Uterus (tissue), 4 donors: Measurements from ENCODE around the gene OBP2B. TPM values are rescaled to one million over a fixed set of nuclear protein-coding genes. Genes with fewer than 3 reads are reported as not detected.

Source experiments
- DNase-seq, 2 donors: peaks; one replicate each; pipeline ENCODE4 v3.0.0-alpha.2; 2019 to 2020
- H3K27ac ChIP-seq, 2 donors: fragments of 200-600 bp; sonication (generic); 1 replicate in 1 of 2; 2 replicates in 1 of 2; pipeline ENCODE4 v1.5.1; 2016 to 2018
- H3K27me3 ChIP-seq, 2 donors: fragments of 200-600 bp; sonication (generic); one replicate each; pipeline ENCODE4 v1.5.1; 2018 to 2019; ENCODE audit warnings: control low read depth in 1 of 2
- H3K36me3 ChIP-seq, 2 donors: fragments of 200-600 bp; sonication (generic); one replicate each; pipeline ENCODE4 v1.5.1; 2019; ENCODE audit warnings: control low read depth in 1 of 2
- H3K4me1 ChIP-seq, 2 donors: fragments of 200-600 bp; sonication (generic); one replicate each; pipeline ENCODE4 v1.5.1; 2018 to 2019; ENCODE audit warnings: control low read depth in 1 of 2
- H3K4me3 ChIP-seq, 2 donors: fragments of 200-600 bp; sonication (generic); 1 replicate in 1 of 2; 2 replicates in 1 of 2; pipeline ENCODE4 v1.5.1; 2018 to 2019; ENCODE audit warnings: mild to moderate bottlenecking in 1 of 2
- H3K9me3 ChIP-seq, 2 donors: fragments of 200-600 bp; sonication (generic); one replicate each; pipeline ENCODE4 v1.5.1; 2019; ENCODE audit warnings: control low read depth in 1 of 2
- POLR2A ChIP-seq, 2 donors: fragments of 450-650 bp; IDR thresholded peaks; one replicate each; pipeline ENCODE4 v1.6.1; 2016; ENCODE audit warnings: antibody characterized with exemption in 2 of 2, mild to moderate bottlenecking in 1 of 2, moderate library complexity in 1 of 2
- intact Hi-C: fragments of 100-400 bp; cut with DNase I; formaldehyde crosslinking; loops from one replicate; pipeline ENCODE4 v1.15.1; 2023; ENCODE audit warnings: low total_unique reads
- total RNA-seq, 4 donors: library from RNA; depleted of rRNA in 3 of 4; stranded (reverse); fragments of >200 nt in 3 of 4; gene quantifications; one replicate each; pipeline versions ENCODE4 v1.1.0 to v1.2.4, GENCODE V29; 2014 to 2023
- TF ChIP-seq, protein P1 (sequence below), 4 experiments: fragments of 200-600 bp in 2 of 4; fragments of 450-650 bp in 2 of 4; sonication (generic) in 2 of 4; IDR thresholded peaks; one replicate each; pipeline ENCODE4 v1.5.1; 2016 to 2019; ENCODE audit warnings: antibody characterized with exemption in 4 of 4, mild to moderate bottlenecking in 2 of 4, moderate library complexity in 1 of 4
- donor health status: DM: yes; HTN: yes; CAD: no.

OBP2B gene
- total RNA-seq, 4 donors from 2014 or later = not detected

DNA sequence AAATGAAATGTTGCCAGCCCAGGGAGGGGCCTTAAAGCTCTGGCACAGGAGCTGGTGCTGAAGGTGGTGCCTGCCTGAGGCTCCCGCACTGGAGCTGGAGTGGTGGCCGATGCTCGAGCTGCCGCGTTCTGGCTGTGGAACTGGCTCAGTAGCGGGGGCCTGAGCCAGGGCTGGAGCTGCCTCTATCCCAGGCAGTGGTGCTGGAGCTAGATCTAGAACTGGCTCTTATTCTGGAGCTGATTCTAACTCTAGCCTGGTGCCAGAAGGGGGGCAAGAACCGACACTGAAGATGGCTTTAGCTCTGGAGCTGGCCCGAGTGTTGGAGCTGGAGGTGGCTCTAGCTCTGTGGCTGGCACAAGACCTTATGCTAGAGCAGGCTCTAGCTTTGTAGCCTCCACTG lies 19.2 kb downstream of the OBP2B start:
- H3K27ac ChIP-seq = no peak overlapping the region
- H3K9me3 ChIP-seq = no peaks in the 10 kb centered on the region
- intact Hi-C loops = loop anchor here (5.0 kb wide), 1 partner anchor 297 kb away; no protein-coding TSS in a partner anchor
- no peaks in the 10 kb centered on the region for H3K27me3 ChIP-seq
- TF ChIP-seq, protein P1, sequence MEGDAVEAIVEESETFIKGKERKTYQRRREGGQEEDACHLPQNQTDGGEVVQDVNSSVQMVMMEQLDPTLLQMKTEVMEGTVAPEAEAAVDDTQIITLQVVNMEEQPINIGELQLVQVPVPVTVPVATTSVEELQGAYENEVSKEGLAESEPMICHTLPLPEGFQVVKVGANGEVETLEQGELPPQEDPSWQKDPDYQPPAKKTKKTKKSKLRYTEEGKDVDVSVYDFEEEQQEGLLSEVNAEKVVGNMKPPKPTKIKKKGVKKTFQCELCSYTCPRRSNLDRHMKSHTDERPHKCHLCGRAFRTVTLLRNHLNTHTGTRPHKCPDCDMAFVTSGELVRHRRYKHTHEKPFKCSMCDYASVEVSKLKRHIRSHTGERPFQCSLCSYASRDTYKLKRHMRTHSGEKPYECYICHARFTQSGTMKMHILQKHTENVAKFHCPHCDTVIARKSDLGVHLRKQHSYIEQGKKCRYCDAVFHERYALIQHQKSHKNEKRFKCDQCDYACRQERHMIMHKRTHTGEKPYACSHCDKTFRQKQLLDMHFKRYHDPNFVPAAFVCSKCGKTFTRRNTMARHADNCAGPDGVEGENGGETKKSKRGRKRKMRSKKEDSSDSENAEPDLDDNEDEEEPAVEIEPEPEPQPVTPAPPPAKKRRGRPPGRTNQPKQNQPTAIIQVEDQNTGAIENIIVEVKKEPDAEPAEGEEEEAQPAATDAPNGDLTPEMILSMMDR (IDR thresholded peaks at IDR 0.05) = no peak
- no peak for TF ChIP-seq POLR2A (IDR thresholded peaks at IDR 0.05)
- no peaks in the 10 kb centered on the region for H3K4me1 ChIP-seq
- DNase-seq = no peak
- H3K4me3 ChIP-seq = no peak overlapping the region
- no peaks in the 10 kb centered on the region for H3K36me3 ChIP-seq

DNA sequence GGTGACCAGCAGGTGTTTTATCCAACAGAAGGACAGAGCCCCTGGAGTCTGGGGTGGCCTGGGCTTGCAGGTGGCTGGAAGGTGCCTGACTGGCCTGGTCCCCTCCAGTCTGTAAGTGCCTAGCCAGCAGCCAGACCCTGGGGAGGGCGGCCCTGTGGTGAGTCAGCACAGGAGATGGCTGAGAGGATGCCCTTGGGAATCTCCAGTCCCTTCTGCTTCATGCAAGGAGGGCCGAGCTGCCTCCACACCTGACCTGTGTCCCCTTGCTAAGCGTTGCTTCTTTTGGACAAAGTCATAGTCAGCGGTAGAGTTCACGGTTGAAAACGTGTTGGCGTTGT lies 20.2 kb downstream of the OBP2B start:
- no peaks in the 10 kb centered on the region for H3K9me3 ChIP-seq
- DNase-seq = no peak
- no peaks in the 10 kb centered on the region for H3K4me1 ChIP-seq
- H3K4me3 ChIP-seq = no peak overlapping the region
- H3K27ac ChIP-seq = no peak overlapping the region
- H3K36me3 ChIP-seq = no peaks in the 10 kb centered on the region
- TF ChIP-seq, protein P1 (IDR thresholded peaks at IDR 0.05) = no peak
- TF ChIP-seq POLR2A (IDR thresholded peaks at IDR 0.05) = no peak
- no peaks in the 10 kb centered on the region for H3K27me3 ChIP-seq
- intact Hi-C loops = loop anchor here (5.0 kb wide), 1 partner anchor 298 kb away; no protein-coding TSS in a partner anchor

DNA sequence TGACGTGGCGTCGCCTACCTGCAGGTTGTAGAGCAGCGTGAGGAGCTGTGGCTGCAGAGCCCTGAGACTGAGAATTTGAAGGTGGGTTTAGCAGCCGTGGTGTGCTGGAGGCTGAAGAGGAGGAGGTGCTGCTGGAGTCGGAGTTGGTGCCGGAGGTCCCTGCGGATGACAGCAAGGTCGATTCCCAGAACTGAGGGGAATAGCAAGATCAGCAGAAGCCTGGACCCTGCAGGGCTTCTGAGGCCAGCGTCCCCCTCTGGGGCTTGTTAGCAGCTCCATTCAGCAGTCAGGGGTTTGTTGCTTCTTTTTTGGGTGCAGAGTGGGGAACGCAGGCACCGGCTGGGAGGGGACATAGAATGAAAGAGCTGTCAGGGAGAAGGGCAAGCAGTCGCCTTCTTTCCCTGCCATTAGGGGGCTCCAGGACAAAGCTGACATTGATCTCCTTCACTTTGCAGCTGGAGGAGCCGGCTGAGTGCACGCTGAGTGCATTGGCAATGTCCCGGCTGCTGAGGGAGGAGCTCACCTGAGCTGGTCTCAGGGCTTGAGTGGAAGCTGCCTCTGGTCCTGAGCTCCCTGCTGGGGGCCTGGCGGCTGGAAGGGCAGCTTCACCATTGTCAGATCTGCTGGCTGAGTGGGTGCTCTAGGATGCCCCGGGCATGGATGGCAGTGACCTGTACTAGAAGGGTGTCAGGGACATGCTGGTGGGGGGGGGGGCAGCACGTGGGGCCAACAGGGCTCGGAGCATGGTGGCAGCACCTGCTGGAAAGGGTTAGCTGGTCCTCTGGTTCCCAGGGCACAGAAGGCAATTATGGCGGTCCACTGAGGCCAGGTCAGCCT lies 20.8 kb downstream of the OBP2B start:
- intact Hi-C loops = loop anchor here (5.0 kb wide), 1 partner anchor 299 kb away; no protein-coding TSS in a partner anchor
- TF ChIP-seq POLR2A (IDR thresholded peaks at IDR 0.05) = no peak
- TF ChIP-seq, protein P1 (IDR thresholded peaks at IDR 0.05) = no peak

DNA sequence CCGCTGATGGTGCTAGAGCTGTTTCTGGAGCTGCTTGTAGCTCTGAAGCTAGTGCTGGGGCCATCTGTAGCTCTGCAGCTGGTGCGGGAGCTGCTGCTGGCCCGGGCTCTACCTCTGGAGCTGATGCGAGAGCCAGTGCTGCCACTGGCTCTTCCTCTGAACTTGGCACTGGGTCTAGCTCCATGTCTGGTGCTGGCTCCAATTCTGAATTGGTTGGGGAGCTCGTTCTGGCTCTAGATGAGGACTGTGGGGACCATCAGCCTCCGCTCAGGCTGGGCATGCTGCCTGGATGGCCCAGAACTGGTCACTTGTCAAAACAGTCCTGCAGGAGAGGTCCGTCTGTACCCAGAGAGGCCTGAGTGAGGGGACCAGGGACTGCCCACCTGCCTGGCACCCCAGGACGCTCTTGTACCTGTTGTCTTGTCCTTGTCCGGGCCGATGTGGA lies 21.5 kb downstream of the OBP2B start:
- Histone ChIP-seq H3K4me1 (no peaks in the 10 kb centered on the region), H3K9me3 (no peaks in the 10 kb centered on the region), H3K36me3 (no peaks in the 10 kb centered on the region), H3K27me3 (no peaks in the 10 kb centered on the region), H3K27ac (no peak overlapping the region), H3K4me3 (no peak overlapping the region)
- TF ChIP-seq POLR2A (IDR thresholded peaks at IDR 0.05) = no peak
- TF ChIP-seq, protein P1 (IDR thresholded peaks at IDR 0.05) = no peak
- intact Hi-C loops = loop anchor here (5.0 kb wide), 1 partner anchor 300 kb away; no protein-coding TSS in a partner anchor
- no peak for DNase-seq

More for the DNA sequence above, 20.8 kb downstream of the OBP2B start:
- no peaks in the 10 kb centered on the region for H3K27me3 ChIP-seq
- H3K4me1 ChIP-seq = no peaks in the 10 kb centered on the region
- H3K9me3 ChIP-seq = no peaks in the 10 kb centered on the region
- H3K36me3 ChIP-seq = no peaks in the 10 kb centered on the region
- H3K27ac ChIP-seq = no peak overlapping the region
- no peak for DNase-seq
- H3K4me3 ChIP-seq = no peak overlapping the region

DNA sequence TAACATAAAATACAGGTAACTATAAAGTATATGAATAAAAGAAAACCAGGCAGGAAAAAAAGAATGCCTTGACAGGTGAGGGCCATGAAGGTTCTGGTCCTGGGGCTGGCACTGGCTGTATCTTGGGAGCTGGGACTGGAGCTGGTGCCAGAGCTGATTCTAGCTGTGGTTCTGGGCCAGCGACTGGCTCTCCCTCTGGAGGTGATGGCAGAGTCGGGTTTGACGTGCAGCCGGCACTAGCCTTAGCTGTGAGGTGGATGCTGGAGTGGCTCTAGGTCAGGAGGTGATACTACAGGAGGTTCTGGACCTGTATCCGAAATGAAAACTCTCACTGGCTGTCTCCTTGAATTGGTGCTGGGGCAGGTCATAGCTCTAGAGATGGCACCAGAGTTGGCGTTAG lies 22.3 kb downstream of the OBP2B start:
- no peak for DNase-seq
- intact Hi-C loops = loop anchor here (5.0 kb wide), 1 partner anchor 301 kb away; no protein-coding TSS in a partner anchor
- TF ChIP-seq, protein P1 (IDR thresholded peaks at IDR 0.05) = no peak
- TF ChIP-seq POLR2A (IDR thresholded peaks at IDR 0.05) = no peak

More for the DNA sequence above, 22.3 kb downstream of the OBP2B start:
- no peak overlapping the region for H3K4me3 ChIP-seq
- no peaks in the 10 kb centered on the region for H3K4me1 ChIP-seq
- no peaks in the 10 kb centered on the region for H3K9me3 ChIP-seq
- H3K36me3 ChIP-seq = no peaks in the 10 kb centered on the region
- no peak overlapping the region for H3K27ac ChIP-seq
- H3K27me3 ChIP-seq = no peaks in the 10 kb centered on the region
